Left colon (tissue), 2 donors: Measurements from ENCODE around the gene OPCML. TPM values are rescaled to one million over a fixed set of nuclear protein-coding genes. Genes with fewer than 3 reads are reported as not detected.
A peak's percentile ranks its signal among the peaks of the same experiment; 100 is the strongest.

ENCODE experiments used
- ATAC-seq: fragments of 200-7000 bp; cut with Tn5 transposase; one replicate; pipeline ENCODE4 v1.9.1; 2020; ENCODE audit warnings: mild to moderate bottlenecking, moderate library complexity
- DNase-seq, 2 donors: peaks; one replicate each; pipeline ENCODE4 v3.0.0-alpha.2; 2020
- intact Hi-C, 2 donors: fragments of 100-400 bp; cut with DNase I in 1 of 2; cut with micrococcal nuclease in 1 of 2; formaldehyde crosslinking; loops; one replicate each; pipeline versions ENCODE4 v1.11.2 to v1.14.0; 2022; cut with DNase I, micrococcal nuclease
- total RNA-seq, 2 donors: library from RNA; stranded (reverse); fragmentation: NEBNext Ultra II Directional; extraction: Animal tissue kit (Norgen Biotek cat#: 25700); gene quantifications; one replicate each; pipeline ENCODE4 v1.2.1, GENCODE V29; 2021
- donor health status: DM: no; HTN: no; CAD: no.
- donor health status: DM: yes; HTN: yes; CAD: no.

Gene OPCML
- total RNA-seq, 2 donors from 2014 or later, result 0.06 to 0.11 TPM

GRCh38 chr11:133172349-133172748, 360.0 kb downstream of the OPCML start:
- no peak for DNase-seq
- ATAC-seq, result no peak
- intact Hi-C loops, result no loop called here

- intact Hi-C loops, result no loop called here
- DNase-seq (no peak), ATAC-seq (no peak)
Observed at GRCh38 chr11:133171374-133171773, 360.9 kb downstream of the OPCML start.

- intact Hi-C loops, result no loop called here
- DNase-seq (no peak), ATAC-seq (no peak)
Observed at GRCh38 chr11:133168016-133168415, 364.3 kb downstream of the OPCML start.

GRCh38 chr11:133166662-133167061, 365.6 kb downstream of the OPCML start:
- DNase-seq (no peak), ATAC-seq (no peak)
- intact Hi-C loops, result no loop called here

GRCh38 chr11:133164986-133165385, 367.3 kb downstream of the OPCML start:
- ATAC-seq, result no peak
- DNase-seq, result no peak
- intact Hi-C loops, result no loop called here

- intact Hi-C loops, result no loop called here
- ATAC-seq (peak; percentile 56), DNase-seq (no peak)
Observed at GRCh38 chr11:133163463-133164419, 368.6 kb downstream of the OPCML start.

GRCh38 chr11:133162227-133162626, 370.1 kb downstream of the OPCML start:
- intact Hi-C loops, result no loop called here
- DNase-seq (no peak), ATAC-seq (no peak)

- intact Hi-C loops, result no loop called here
- DNase-seq (no peak), ATAC-seq (no peak)
Observed at GRCh38 chr11:133160754-133161153, 371.5 kb downstream of the OPCML start.

- ATAC-seq, result no peak
- intact Hi-C loops, result no loop called here
- no peak for DNase-seq
Observed at GRCh38 chr11:133156986-133157745, 375.1 kb downstream of the OPCML start.

- DNase-seq, result no peak
- no peak for ATAC-seq
- intact Hi-C loops, result no loop called here
Observed at GRCh38 chr11:133154781-133155180, 377.5 kb downstream of the OPCML start.

GRCh38 chr11:133154076-133154475, 378.2 kb downstream of the OPCML start:
- DNase-seq, result no peak
- intact Hi-C loops, result no loop called here
- ATAC-seq, result no peak

GRCh38 chr11:133153031-133153430, 379.3 kb downstream of the OPCML start:
- intact Hi-C loops, result no loop called here
- ATAC-seq (no peak), DNase-seq (no peak)

GRCh38 chr11:133149698-133150097, 382.6 kb downstream of the OPCML start:
- no peak for ATAC-seq
- intact Hi-C loops, result no loop called here

GRCh38 chr11:133147625-133148024, 384.7 kb downstream of the OPCML start:
- intact Hi-C loops, result no loop called here
- ATAC-seq, result no peak

More at GRCh38 chr11:133149698-133150097, 382.6 kb downstream of the OPCML start:
- no peak for DNase-seq

GRCh38 chr11:133146697-133147306, 385.5 kb downstream of the OPCML start:
- intact Hi-C loops, result no loop called here
- ATAC-seq, result no peak
- DNase-seq, result no peak

More at GRCh38 chr11:133147625-133148024, 384.7 kb downstream of the OPCML start:
- no peak for DNase-seq

GRCh38 chr11:133137939-133138338, 394.4 kb downstream of the OPCML start:
- no peak for DNase-seq
- ATAC-seq, result no peak
- intact Hi-C loops, result no loop called here

- ATAC-seq (no peak), DNase-seq (no peak)
- intact Hi-C loops, result no loop called here
Observed at GRCh38 chr11:133137270-133137669, 395.0 kb downstream of the OPCML start.

- intact Hi-C loops, result no loop called here
- no peak for ATAC-seq
Observed at GRCh38 chr11:133136376-133136775, 395.9 kb downstream of the OPCML start.

More at GRCh38 chr11:133136376-133136775, 395.9 kb downstream of the OPCML start:
- DNase-seq, result no peak
